Thoracic aorta (tissue), 2 donors: ENCODE measurements around the gene EPS8. TPM values are rescaled to one million over a fixed set of nuclear protein-coding genes. Genes with fewer than 3 reads are reported as not detected.

Source experiments
- ATAC-seq: fragments of 150-250 bp; one replicate; pipeline ENCODE4 v1.8.0; 2017; ENCODE audit warnings: low read depth; ENCODE audit not compliant: insufficient number of reproducible peaks, low FRiP score
- DNase-seq: peaks from one replicate; pipeline ENCODE4 v3.0.0-alpha.2; 2020; ENCODE audit warnings: low spot score
- H3K27ac ChIP-seq, 2 donors: fragments of 200-600 bp; sonication (generic); 1 replicate in 1 of 2; 2 replicates in 1 of 2; pipeline ENCODE4 v1.5.1; 2016; ENCODE audit warnings: mild to moderate bottlenecking in 2 of 2, moderate library complexity in 2 of 2
- H3K27me3 ChIP-seq: fragments of 200-600 bp; sonication (generic); replicated peaks from 2 replicates; pipeline ENCODE4 v1.6.0; 2016; ENCODE audit warnings: mild to moderate bottlenecking; ENCODE audit not compliant: insufficient read depth
- H3K36me3 ChIP-seq: fragments of 200-600 bp; sonication (generic); one replicate; pipeline ENCODE4 v1.5.1; 2016
- H3K4me1 ChIP-seq, 2 donors: fragments of 200-600 bp; sonication (generic); 1 replicate in 1 of 2; 2 replicates in 1 of 2; pipeline versions ENCODE4 v1.5.1 to v1.6.0; 2016; ENCODE audit warnings: low read depth in 2 of 2, mild to moderate bottlenecking in 1 of 2; ENCODE audit not compliant: control insufficient read depth in 1 of 2
- H3K4me3 ChIP-seq: fragments of 200-600 bp; sonication (generic); 2 replicates; pipeline ENCODE4 v1.5.1; 2016; ENCODE audit warnings: mild to moderate bottlenecking
- H3K9me3 ChIP-seq: fragments of 200-600 bp; sonication (generic); 2 replicates; pipeline ENCODE4 v1.5.1; 2016
- total RNA-seq, 2 donors: library from RNA; depleted of rRNA; stranded (reverse); fragments of >200 nt; gene quantifications; one replicate each; pipeline versions ENCODE4 v1.1.0 to v1.2.3, GENCODE V29; 2016
- TF ChIP-seq, protein P1 (sequence below): fragments of 200-600 bp; sonication (generic); IDR thresholded peaks from one replicate; pipeline ENCODE4 v1.5.1; 2019; ENCODE audit warnings: antibody characterized with exemption

The EPS8 gene
- total RNA-seq, 2 donors from 2014 or later: 139 to 188 TPM

DNA sequence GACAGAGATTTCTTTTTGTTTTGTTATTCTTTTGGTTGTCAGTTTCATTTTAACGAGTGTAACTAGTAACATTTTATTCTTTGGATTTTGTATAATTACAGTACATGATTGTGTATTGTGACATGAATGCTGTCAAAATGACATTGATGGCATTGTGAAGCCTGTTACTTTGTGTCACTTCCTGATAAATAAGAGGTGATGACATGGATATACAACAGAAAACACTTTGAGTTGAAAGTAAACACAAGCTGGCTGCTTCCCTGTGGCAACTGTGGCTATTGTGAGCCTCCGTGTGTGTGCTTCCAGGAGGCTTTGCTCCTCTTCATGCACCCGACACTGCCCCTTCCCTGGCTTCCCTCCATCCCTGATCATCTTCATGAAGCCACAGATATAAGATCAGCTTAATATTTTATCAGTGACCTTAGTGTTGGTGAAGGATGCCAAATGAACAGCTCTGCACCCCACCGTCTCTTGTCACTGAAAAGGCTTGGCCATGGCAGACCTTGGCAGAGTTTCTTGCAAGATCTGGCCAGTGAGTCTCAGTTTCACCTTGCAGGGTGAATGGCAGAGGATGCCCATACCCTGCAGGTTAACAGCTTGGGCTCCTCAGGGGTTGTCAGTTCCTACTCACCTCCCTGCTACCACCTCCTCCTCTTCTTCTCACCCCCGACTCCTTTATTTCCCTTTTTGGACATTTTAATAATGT lies 191.9 kb downstream of the EPS8 start:
- no peak for ATAC-seq

DNA sequence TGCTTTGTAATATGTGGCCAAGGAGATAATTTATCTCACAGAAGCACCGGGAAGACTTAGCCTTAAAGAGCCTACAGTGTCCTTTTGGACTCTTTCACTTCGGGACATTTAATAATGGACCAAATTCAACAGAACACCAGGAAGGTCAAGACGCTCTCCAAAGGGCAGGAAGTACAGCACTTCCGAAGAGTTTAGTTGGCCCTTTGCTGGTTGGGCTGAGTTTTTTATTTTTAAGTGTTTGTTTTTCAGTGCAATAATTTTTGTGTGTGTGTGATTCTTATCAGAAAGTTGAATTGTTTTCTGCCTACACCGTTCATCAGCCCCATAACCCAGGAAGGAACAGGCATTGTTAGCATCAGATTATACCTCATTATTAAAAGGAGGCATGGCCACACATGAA lies 193.0 kb downstream of the EPS8 start:
- peaks cover 14 to 15% of the 10 kb centered on the region in 2 donors for H3K4me1 ChIP-seq
- no peaks in the 10 kb centered on the region for H3K9me3 ChIP-seq
- peaks cover 3% of the 10 kb centered on the region for H3K36me3 ChIP-seq
- H3K27me3 ChIP-seq: no peaks in the 10 kb centered on the region
- TF ChIP-seq, protein P1, sequence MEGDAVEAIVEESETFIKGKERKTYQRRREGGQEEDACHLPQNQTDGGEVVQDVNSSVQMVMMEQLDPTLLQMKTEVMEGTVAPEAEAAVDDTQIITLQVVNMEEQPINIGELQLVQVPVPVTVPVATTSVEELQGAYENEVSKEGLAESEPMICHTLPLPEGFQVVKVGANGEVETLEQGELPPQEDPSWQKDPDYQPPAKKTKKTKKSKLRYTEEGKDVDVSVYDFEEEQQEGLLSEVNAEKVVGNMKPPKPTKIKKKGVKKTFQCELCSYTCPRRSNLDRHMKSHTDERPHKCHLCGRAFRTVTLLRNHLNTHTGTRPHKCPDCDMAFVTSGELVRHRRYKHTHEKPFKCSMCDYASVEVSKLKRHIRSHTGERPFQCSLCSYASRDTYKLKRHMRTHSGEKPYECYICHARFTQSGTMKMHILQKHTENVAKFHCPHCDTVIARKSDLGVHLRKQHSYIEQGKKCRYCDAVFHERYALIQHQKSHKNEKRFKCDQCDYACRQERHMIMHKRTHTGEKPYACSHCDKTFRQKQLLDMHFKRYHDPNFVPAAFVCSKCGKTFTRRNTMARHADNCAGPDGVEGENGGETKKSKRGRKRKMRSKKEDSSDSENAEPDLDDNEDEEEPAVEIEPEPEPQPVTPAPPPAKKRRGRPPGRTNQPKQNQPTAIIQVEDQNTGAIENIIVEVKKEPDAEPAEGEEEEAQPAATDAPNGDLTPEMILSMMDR: no peak
- ATAC-seq (no peak), DNase-seq (no peak)
- no peak overlapping the region for H3K4me3 ChIP-seq
- no peak overlapping the region for H3K27ac ChIP-seq

More for the DNA sequence above, 191.9 kb downstream of the EPS8 start:
- peaks cover 14 to 15% of the 10 kb centered on the region in 2 donors for H3K4me1 ChIP-seq
- peaks cover 3% of the 10 kb centered on the region for H3K36me3 ChIP-seq
- no peak overlapping the region for H3K4me3 ChIP-seq
- no peak overlapping the region for H3K27ac ChIP-seq
- TF ChIP-seq, protein P1: no peak
- no peak for DNase-seq
- H3K9me3 ChIP-seq: no peaks in the 10 kb centered on the region
- no peaks in the 10 kb centered on the region for H3K27me3 ChIP-seq

DNA sequence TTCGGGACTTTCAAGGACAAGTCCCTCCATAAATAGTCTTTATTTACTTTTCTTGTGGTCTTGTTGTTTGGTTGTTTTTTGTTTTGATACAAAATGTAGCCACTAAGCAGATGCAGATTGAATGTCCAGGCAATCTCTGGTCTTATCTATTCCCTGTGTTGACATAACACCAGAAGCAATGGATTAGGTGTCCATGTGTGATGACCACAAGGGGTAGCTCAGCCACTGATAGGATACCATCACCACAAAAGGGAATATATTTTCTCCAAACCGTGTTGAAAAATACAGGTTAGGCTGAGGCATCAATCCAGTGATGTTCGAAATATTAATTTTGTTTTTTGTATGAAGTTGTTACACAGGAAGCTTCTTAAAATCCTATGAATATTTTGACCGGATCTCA lies 196.3 kb downstream of the EPS8 start:
- TF ChIP-seq, protein P1: no peak
- no peak for DNase-seq
- Histone ChIP-seq H3K4me3 (no peak overlapping the region), H3K36me3 (peaks cover 3% of the 10 kb centered on the region), H3K9me3 (no peaks in the 10 kb centered on the region), H3K4me1 (no peaks in the 10 kb centered on the region), H3K27me3 (no peaks in the 10 kb centered on the region), H3K27ac (no peak overlapping the region)
- no peak for ATAC-seq

DNA sequence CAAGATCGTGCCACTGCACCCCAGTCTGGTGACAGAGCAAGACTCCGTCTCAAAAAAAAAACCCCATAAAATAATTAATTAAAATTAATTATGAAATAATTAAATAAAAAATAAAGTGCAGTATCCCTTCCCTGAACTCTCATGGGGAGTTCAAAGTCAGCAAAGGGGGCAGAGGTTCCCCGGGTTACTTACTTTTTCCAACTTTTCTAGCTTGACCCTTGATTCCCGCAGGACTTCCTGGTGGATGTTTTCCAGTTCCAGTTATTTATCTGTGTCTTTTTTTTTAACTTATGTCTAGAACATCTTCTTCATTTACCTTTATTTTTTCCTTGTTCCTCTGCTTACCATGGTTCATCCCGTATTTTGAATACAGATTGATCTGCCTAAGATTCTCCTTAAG lies 197.4 kb downstream of the EPS8 start:
- Histone ChIP-seq H3K4me3 (no peak overlapping the region), H3K27me3 (no peaks in the 10 kb centered on the region), H3K9me3 (no peaks in the 10 kb centered on the region), H3K27ac (no peak overlapping the region), H3K36me3 (peaks cover 3% of the 10 kb centered on the region), H3K4me1 (no peaks in the 10 kb centered on the region)
- TF ChIP-seq, protein P1: no peak
- DNase-seq (no peak), ATAC-seq (no peak)

DNA sequence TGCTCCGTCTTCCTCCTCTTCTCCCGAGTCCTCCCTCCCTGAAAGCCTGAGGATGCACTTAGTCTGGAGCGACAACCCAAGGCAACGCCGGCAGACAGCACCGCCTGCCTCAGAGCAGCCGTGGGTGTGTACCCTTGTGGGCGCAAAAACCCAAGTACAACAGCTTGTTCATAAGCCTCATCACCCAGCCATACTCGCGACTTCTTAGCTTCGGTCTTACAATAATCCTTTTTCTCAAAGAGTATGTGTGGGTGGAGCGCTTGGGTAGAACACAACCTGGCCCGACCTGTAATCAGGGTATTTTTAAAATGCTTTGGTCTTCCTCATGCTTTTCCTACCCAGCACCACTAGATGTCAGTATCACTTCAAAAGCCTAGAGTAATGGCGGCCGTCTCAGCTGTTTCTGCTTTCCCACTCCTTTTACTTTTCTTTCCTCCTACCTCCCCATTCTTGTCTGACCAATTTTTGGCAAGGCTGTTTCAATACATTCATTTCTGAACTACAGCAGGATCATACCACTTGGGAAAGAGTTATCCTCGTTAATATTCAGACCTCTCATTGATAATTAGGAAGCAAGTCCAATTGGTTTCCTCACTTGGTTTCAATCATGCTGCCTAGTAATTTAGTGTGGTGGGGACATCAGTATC lies 198.9 kb downstream of the EPS8 start:
- ATAC-seq (peak; percentile 48), DNase-seq (no peak)
- Histone ChIP-seq H3K27ac (no peak overlapping the region), H3K27me3 (no peaks in the 10 kb centered on the region), H3K4me1 (no peaks in the 10 kb centered on the region), H3K4me3 (peak overlapping the region; percentile 66), H3K9me3 (no peaks in the 10 kb centered on the region), H3K36me3 (peaks cover 7% of the 10 kb centered on the region)
- TF ChIP-seq, protein P1: peak; percentile 93
